AG08396 (cell line): ENCODE results near the gene PLEKHH3.
"Not testable (repeated sequence)": the region's sequence is repeated elsewhere in the genome, so short reads cannot be mapped to it uniquely, and the experiment has no call there.

Experiments
- DNase-seq: peaks from one replicate; pipeline ENCODE4 v3.0.0; 2012; ENCODE audit warnings: low spot score, mixed read lengths

Gene PLEKHH3

DNA sequence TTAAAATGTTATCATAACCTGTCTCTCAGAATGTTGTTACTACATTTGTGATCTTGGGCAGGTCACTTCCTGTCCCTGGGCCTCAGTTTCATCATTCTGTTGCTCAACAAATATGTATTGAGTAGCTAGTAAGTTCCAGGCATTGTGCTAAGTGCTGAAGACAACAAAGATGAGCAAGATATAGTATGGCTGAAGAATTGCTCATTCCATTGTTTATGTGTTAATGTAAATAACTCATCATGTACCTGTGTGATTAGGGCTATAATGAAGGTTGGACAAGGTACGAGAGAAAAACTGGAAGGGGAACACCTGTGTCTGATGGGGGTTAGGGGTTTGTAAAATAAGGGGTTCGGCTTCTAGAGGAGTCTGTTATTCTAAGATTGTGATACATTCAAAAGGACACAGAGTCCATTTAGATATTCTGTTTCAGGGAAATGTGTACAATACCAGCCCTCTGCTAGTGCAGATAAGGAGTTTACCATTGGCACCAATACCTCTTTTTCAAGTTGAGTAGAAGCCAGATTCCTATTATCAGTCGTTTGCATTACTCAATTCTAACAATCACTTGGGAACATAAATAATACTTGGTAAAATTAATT, 47.3 kb downstream of the PLEKHH3 start:
- no peak for DNase-seq

DNA sequence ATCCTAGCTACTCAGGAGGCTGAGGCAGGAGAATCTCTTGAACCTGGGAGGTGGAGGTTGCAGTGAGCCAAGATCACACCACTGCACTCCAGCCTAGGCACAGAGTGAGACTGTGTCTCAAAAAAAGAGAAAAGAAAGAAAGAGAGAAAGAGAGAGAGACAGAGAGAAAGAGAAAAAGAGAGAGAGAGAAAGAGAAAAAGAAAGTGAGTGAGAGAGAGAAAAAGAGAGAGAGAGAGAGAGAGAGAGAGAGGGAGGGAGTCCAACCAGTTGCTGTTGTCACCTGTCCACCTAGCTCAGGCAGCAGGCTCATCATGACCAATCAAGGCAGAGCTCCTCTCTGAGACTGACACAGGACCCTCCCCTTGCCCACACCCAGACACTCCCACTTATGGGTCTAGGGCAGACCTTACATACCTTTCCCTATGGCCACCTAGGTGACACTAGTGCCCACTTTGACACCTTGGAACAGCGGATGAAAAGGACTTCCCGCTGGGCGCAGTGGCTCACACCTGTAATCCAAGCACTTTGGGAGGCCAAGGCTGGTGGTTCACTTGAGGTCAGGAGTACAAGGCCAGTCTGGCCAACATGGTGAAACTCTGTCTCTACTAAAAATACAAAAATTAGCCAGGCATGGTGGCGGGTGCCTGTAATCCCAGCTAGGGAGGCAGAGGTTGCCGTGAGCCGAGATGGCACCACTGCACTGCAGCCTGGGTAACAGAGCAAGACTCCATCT, 49.6 kb downstream of the PLEKHH3 start:
- not testable (repeated sequence) for DNase-seq

DNA sequence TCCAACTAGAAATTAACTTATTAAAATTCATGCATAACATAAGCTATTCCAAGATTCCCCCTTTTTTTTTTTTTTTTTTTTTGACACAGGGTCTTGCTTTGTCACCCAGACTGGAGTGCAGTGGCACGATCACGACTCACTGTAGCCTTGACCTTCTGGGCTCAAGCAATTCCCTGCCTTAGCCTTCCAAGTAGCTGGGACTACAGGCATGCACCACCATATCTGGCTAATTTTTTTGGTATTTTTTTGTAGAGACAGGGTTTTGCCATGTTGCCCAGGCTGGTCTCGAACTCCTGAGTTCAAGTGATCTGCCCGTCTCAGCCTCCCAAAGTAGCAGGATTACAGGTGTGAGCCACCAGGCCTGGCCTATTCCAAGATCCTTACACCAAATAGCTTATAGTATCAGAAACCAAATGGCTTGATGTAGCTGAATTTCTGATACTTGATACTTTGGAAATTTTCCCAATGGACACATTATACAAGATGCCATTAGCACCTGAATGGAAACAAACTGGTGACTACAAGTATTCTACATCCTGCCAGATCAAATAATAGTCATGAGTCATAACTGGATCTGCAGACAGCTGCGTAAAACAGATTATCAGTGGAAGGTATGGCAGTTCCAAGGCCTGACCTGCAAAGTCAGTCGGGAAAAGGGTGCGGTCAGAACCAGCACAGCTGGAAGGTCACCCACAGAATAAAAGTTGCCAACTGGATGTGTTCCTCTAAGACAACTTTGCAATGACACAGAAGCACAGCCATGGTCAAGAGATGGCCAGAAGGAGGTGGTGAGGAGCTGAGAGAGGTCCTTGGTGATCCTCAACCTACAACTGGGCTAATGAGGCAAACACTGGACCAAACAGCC, 52.8 kb downstream of the PLEKHH3 start:
- DNase-seq = no peak

DNA sequence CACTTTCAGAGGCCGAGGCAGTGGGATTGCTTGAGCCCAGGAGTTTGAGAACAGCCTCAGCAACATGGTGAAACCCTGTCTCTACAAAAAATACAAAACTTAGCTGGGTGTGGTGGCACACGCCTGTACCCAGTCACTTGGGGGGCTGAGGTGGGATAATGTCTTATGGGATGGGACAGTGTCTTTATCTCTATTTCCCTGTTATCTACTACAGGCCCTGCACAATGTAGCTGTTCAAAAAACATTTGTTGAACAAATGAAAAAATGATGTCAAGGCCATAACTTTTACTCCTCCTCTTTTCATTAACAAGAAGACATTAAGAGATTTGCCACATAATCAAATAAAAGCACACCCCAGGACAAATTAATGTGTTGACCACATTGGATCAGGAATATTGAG, 53.5 kb downstream of the PLEKHH3 start:
- no peak for DNase-seq

DNA sequence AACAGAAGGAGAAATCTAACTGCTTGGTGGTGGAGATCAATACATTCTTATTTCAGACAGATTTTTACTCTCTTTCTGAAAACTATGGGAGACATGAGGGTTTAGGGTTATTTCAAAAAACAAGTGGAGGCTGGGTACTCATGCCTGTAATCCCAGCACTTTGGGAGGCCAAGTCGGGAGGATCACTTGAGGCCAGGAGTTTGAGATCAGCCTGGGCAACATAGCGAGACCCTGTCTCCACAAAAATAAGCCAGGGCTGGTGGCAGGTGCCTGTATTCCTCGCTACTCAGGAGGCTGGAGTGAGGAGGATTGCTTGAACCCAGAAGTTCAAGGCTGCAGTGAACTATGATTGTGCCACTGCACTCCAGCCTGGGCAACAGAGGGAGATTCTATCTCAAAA, 54.8 kb downstream of the PLEKHH3 start:
- not testable (repeated sequence) for DNase-seq

DNA sequence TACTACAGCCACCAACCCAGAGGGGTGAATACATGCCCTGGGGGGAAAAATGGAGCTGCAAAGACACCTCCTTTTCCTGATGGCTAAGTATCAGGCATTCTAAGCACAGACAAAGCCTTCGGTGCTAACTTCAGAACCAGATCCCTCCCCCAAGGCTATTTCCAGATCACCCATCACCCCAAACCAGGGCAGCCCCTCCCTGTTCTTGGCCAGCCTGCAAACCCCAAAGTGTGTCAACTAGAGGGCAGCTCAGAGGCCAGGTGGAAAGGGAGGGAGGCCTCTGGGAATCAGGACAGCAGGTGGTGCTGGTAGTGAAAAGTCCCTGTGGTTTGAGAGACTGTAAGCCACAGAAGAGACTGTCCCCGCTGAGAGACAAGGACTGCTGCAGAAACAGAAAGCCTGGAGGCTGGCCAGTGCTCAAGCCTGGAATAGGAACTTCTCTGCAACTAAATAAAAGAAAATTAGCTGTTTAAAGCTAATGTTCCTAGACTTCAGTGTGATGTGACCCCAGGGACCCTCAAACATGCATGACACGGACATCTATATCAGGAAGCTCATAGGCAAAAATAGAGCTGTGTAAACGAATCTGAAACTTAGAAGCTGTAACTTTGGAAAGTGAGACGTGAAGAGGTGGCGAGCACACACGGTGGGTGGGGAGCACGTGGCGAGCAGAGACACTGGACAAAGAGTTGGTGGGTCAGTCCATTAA, 58.2 kb downstream of the PLEKHH3 start:
- DNase-seq = no peak

DNA sequence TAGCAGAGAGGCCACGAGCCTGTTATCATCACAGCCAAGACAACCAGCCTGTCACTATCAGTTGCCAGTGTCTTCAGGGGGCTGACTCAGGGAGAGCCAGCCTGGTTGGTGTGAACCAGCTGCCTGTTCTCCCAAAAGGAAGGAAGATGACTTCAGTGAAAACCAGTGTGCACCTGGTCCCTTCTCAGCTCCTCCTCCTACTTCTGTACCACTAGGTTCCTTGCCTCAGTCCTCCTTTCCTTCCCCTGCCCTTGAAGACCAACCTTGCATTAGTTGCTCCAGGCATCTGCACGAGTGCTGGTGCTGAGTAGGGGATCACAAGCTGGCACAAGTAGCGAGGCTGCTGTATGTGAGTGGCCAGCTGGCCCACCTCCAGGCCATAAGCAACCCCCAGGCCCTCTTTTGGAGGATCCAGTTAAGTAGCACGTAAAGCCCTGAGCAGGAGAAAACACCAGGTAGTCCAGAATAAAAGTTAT, 58.8 kb downstream of the PLEKHH3 start:
- DNase-seq = no peak
